Measurements from ENCODE around the gene CRYGD. TPM values are rescaled to one million over a fixed set of nuclear protein-coding genes. Genes with fewer than 3 reads are reported as not detected.

Gene CRYGD
- total RNA-seq, 4 donors from 2014 or later = not detected

DNA sequence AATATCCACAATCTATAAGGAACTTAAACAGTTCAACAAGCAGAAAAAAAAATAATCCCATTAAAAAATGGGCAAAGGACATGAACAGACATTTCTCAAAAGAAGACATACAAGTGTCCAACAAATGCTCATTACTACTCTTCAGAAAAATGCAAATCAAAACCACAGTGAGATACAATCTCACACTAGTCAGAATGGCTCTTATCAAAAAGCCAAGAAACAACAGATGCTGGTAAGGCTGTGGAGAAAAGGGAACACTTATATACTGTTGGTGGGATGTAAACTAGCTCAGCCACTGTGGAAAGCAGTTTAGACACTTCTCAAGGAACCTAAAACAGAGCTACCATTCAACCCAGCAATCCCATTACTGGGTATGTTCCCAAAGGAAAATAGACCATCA is 28.8 kb upstream of the CRYGD start:
- TF ChIP-seq POLR2A (IDR thresholded peaks at IDR 0.05) = no peak
- TF ChIP-seq, protein P1, sequence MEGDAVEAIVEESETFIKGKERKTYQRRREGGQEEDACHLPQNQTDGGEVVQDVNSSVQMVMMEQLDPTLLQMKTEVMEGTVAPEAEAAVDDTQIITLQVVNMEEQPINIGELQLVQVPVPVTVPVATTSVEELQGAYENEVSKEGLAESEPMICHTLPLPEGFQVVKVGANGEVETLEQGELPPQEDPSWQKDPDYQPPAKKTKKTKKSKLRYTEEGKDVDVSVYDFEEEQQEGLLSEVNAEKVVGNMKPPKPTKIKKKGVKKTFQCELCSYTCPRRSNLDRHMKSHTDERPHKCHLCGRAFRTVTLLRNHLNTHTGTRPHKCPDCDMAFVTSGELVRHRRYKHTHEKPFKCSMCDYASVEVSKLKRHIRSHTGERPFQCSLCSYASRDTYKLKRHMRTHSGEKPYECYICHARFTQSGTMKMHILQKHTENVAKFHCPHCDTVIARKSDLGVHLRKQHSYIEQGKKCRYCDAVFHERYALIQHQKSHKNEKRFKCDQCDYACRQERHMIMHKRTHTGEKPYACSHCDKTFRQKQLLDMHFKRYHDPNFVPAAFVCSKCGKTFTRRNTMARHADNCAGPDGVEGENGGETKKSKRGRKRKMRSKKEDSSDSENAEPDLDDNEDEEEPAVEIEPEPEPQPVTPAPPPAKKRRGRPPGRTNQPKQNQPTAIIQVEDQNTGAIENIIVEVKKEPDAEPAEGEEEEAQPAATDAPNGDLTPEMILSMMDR (IDR thresholded peaks at IDR 0.05) = no peak
- H3K4me3 ChIP-seq = no peak overlapping the region

GRCh38 chr2:208150956-208151355 is 26.6 kb upstream of the CRYGD start:
- TF ChIP-seq, protein P1 (IDR thresholded peaks at IDR 0.05) = no peak
- TF ChIP-seq POLR2A (IDR thresholded peaks at IDR 0.05) = no peak
- Histone ChIP-seq H3K36me3 (no peaks in the 10 kb centered on the region), H3K27me3 (peaks cover 0 to 12% (median 0%) of the 10 kb centered on the region in 4 donors), H3K27ac (no peak overlapping the region), H3K4me3 (no peak overlapping the region), H3K9me3 (peaks cover 0 to 9% (median 0%) of the 10 kb centered on the region in 3 donors), H3K4me1 (no peaks in the 10 kb centered on the region)
- 87 to 93% methylated on average over 1 of the region's 1 CpG for WGBS, 2 donors
- intact Hi-C loops (cut with DNase I) = no loop called here
- DNase-seq = no peak

More for the DNA sequence above, 28.8 kb upstream of the CRYGD start:
- Histone ChIP-seq H3K27ac (no peak overlapping the region), H3K27me3 (no peaks in the 10 kb centered on the region), H3K36me3 (no peaks in the 10 kb centered on the region), H3K4me1 (no peaks in the 10 kb centered on the region), H3K9me3 (peaks cover 0 to 9% (median 0%) of the 10 kb centered on the region in 3 donors)
- intact Hi-C loops (cut with DNase I) = no loop called here
- no peak for DNase-seq

DNA sequence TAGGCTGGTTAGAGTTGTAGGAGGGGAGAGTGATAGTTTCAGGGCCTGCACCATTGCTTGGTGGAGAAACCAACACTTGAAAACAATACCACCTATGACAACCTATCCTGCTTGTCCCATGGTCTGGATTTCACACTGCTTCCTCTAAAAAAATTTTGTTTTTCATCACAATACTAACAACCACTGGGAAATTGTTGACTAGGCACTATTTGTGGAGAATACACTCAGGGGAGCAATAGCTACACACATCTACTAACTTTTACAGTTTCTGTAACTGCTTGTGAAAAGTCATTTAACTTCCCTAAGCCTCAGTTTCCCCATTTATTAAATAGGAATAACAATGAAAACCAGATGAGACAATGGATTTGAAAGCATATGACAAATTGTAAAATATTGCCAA is 25.8 kb upstream of the CRYGD start:
- Histone ChIP-seq H3K27me3 (peaks cover 0 to 15% (median 0%) of the 10 kb centered on the region in 4 donors), H3K4me3 (no peak overlapping the region), H3K9me3 (peaks cover 0 to 9% (median 0%) of the 10 kb centered on the region in 3 donors), H3K4me1 (no peaks in the 10 kb centered on the region), H3K36me3 (no peaks in the 10 kb centered on the region), H3K27ac (no peak overlapping the region)
- TF ChIP-seq POLR2A (IDR thresholded peaks at IDR 0.05) = no peak
- TF ChIP-seq, protein P1 (IDR thresholded peaks at IDR 0.05) = no peak
- no peak for DNase-seq
- intact Hi-C loops (cut with DNase I) = no loop called here

DNA sequence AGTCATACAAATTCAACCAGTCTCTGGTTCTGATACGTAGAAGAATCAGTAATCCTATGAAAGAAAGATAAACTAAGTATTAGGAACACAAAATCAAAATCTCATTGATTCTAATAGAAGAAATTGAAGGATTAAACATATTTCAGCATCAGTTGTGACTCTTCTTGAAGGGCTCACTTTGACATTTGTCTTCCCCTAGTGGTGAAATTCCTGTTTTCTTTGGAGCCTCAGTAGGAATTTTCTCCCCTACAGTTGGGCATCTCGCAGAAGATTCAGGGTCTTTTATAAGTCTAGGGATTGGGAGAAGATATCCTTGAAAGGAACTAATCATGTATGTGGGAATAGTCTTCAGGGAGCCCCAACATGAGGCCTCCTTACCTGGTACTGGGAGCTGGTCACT is 24.5 kb upstream of the CRYGD start:
- 75 to 77% methylated on average over 2 of the region's 2 CpGs for WGBS, 2 donors
- intact Hi-C loops (cut with DNase I) = no loop called here

DNA sequence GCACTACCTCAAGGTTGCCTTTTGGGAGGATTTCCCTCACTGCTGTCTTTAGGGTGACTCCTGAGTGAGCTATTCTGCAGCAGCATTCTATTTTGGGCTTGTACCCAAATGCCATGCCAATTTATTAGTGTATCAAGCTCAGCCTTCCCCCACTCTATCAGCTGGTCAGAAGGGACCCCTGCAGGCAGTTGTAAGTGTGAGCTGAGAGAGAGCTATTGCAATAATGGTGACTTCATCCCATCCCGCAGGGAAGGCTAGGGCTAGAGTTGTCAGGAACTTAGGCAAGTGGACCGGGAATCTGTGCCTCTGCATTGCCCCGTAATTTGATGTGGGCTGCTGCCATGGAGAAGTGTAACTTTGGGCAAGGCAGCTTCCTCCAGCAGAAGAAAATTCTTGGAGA is 23.4 kb upstream of the CRYGD start:
- 68 to 69% methylated on average over 2 to 3 of the region's 3 CpGs for WGBS, 2 donors
- peaks cover 0 to 2% (median 0%) of the 10 kb centered on the region in 3 donors for H3K4me1 ChIP-seq
- TF ChIP-seq POLR2A (IDR thresholded peaks at IDR 0.05) = no peak
- TF ChIP-seq, protein P1 (IDR thresholded peaks at IDR 0.05) = no peak
- H3K36me3 ChIP-seq = no peaks in the 10 kb centered on the region
- DNase-seq = no peak
- H3K4me3 ChIP-seq = no peak overlapping the region
- intact Hi-C loops (cut with DNase I) = no loop called here
- H3K27ac ChIP-seq = no peak overlapping the region
- H3K27me3 ChIP-seq = peaks cover 0 to 15% (median 0%) of the 10 kb centered on the region in 4 donors
- H3K9me3 ChIP-seq = peaks cover 0 to 9% (median 0%) of the 10 kb centered on the region in 3 donors

More for the DNA sequence above, 24.5 kb upstream of the CRYGD start:
- TF ChIP-seq POLR2A (IDR thresholded peaks at IDR 0.05) = no peak
- TF ChIP-seq, protein P1 (IDR thresholded peaks at IDR 0.05) = no peak
- Histone ChIP-seq H3K9me3 (peaks cover 0 to 9% (median 0%) of the 10 kb centered on the region in 3 donors), H3K27me3 (peaks cover 0 to 15% (median 0%) of the 10 kb centered on the region in 4 donors), H3K27ac (no peak overlapping the region), H3K4me1 (no peaks in the 10 kb centered on the region), H3K36me3 (no peaks in the 10 kb centered on the region), H3K4me3 (no peak overlapping the region)
- DNase-seq = no peak
